Psoas muscle (tissue), 8 donors: Measurements from ENCODE around the gene KCTD13. TPM values are rescaled to one million over a fixed set of nuclear protein-coding genes. Genes with fewer than 3 reads are reported as not detected.
"Not testable (repeated sequence)": the region's sequence is repeated elsewhere in the genome, so short reads cannot be mapped to it uniquely, and the experiment has no call there.

ENCODE experiments used
- ATAC-seq, 4 donors: fragments of 200-7000 bp; cut with Tn5 transposase; one replicate each; pipeline ENCODE4 v1.9.1; 2020; ENCODE audit warnings: moderate library complexity in 3 of 4, mild to moderate bottlenecking in 2 of 4
- DNase-seq, 2 donors: peaks; one replicate each; pipeline ENCODE4 v3.0.0-alpha.2; 2020
- H3K27ac ChIP-seq: fragments of 200-600 bp; one replicate; pipeline ENCODE4 v1.8.0; 2022
- H3K27me3 ChIP-seq, 3 donors: fragments of 200-600 bp in 1 of 3; one replicate each; pipeline versions ENCODE4 v1.6.1 to v1.8.0; 2013 to 2022; ENCODE audit warnings: low read length in 2 of 3, mild to moderate bottlenecking in 2 of 3, moderate library complexity in 1 of 3; ENCODE audit not compliant: insufficient read depth in 3 of 3
- H3K36me3 ChIP-seq, 2 donors: fragments of 200-600 bp in 1 of 2; one replicate each; pipeline versions ENCODE4 v1.6.1 to v1.8.0; 2013 to 2022; ENCODE audit warnings: low read depth in 1 of 2, mild to moderate bottlenecking in 1 of 2, moderate library complexity in 1 of 2; ENCODE audit not compliant: insufficient read depth in 1 of 2
- H3K4me1 ChIP-seq: fragments of 200-600 bp; one replicate; pipeline ENCODE4 v1.8.0; 2022
- H3K4me3 ChIP-seq: fragments of 200-600 bp; one replicate; pipeline ENCODE4 v1.8.0; 2022; ENCODE audit warnings: mild to moderate bottlenecking
- H3K9me3 ChIP-seq: fragments of 200-600 bp; one replicate; pipeline ENCODE4 v1.8.0; 2022
- WGBS, 3 donors: extraction: QIAGEN DNeasy Blood & Tissue Kit; methylation state at CpG; one replicate each; pipeline versions ENCODE4 v1.1.6 to v1.1.7; 2013; 5-methylcytosine and 5-hydroxymethylcytosine counted together
- intact Hi-C, 2 donors: fragments of 100-400 bp; cut with DNase I; formaldehyde crosslinking; loops; one replicate each; pipeline versions ENCODE4 v1.11.0 to v1.14.2; 2022
- polyA plus RNA-seq, 3 donors: library from polyadenylated mRNA; stranded (reverse); fragments of 200-250 nt; gene quantifications; one replicate each; pipeline ENCODE4 v1.2.3, GENCODE V29; 2013
- total RNA-seq, 4 donors: library from RNA; stranded (reverse); fragmentation: NEBNext Ultra II Directional in 2 of 4; extraction: Animal tissue kit (Norgen Biotek cat#: 25700) in 2 of 4; gene quantifications; one replicate each; pipeline versions ENCODE4 v1.2.1 to v1.2.4, GENCODE V29; 2021 to 2023
- TF ChIP-seq, protein P1 (sequence below): fragments of 200-600 bp; IDR thresholded peaks from one replicate; pipeline ENCODE4 v1.8.0; 2022; ENCODE audit warnings: antibody characterized with exemption
- donor health status: healthy with polysubstance abuse.
- donor health status: DM: no; HTN: no; CAD: no; lungs with moderate emphysema.
- donor health status: Bipolar disorder and iron deficiency.
- donor health status: healthy.
- donor health status: DM: yes; HTN: yes; CAD: no.
- donor health status: DM: no; HTN: no; CAD: no.
- donor health status: DM: no; HTN: no; CAD: no.
- donor health status: DM: yes; HTN: yes; CAD: no.

The KCTD13 gene
- total and polyA plus RNA-seq, 7 donors, result 2.2 to 5.4 (median 4.7) TPM

DNA sequence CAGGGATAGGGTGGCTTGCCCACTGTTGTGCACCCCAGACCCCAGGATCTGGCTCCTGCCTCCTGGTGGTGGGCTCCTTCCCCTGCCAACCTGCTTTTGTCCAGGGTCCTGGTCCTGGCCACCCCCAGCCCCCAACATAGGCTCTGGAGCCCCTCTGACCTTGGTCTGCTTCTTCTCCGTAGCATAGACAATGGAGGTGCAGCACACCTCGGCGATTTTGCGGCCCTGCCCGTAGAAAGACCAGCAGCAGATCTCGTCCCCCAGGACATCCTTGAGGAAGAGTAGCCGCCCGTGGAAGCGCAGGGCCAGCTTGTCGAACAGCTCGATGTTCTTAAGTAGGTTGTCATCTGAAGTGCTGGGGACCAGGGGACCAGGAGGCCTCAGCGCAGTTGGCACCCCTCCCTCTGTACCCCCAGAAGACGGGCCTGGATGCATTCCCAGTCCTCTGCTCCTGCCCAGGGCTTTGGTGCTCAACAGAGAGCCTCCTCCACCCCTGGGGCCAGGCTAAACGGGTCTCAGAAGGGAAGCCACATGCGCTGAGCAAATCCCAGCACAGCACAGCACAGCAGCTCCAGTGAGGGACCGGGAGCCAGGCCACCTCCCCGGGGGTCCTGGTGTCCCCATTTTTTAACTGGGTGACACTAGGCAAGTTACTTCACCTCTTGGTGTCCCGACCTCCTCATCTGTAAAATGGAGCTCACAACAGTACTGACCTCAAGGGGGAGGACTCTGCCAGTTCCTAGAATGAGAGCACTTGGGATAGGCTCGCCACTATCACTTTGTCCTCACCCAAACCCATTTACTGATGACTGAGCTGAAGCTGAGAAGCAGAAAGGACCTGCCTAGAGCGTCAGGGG lies 15.0 kb downstream of the KCTD13 start:
- H3K4me3 ChIP-seq, result no peak overlapping the region
- TF ChIP-seq, protein P1, sequence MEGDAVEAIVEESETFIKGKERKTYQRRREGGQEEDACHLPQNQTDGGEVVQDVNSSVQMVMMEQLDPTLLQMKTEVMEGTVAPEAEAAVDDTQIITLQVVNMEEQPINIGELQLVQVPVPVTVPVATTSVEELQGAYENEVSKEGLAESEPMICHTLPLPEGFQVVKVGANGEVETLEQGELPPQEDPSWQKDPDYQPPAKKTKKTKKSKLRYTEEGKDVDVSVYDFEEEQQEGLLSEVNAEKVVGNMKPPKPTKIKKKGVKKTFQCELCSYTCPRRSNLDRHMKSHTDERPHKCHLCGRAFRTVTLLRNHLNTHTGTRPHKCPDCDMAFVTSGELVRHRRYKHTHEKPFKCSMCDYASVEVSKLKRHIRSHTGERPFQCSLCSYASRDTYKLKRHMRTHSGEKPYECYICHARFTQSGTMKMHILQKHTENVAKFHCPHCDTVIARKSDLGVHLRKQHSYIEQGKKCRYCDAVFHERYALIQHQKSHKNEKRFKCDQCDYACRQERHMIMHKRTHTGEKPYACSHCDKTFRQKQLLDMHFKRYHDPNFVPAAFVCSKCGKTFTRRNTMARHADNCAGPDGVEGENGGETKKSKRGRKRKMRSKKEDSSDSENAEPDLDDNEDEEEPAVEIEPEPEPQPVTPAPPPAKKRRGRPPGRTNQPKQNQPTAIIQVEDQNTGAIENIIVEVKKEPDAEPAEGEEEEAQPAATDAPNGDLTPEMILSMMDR, result no peak
- ATAC-seq (peak in 2 of 4 donors; percentile 17), DNase-seq (no peak)
- WGBS, 3 donors, result 79 to 86% (median 79%) methylated on average over 20 of the region's 20 CpGs
- H3K4me1 ChIP-seq, result no peaks in the 10 kb centered on the region
- no peak overlapping the region for H3K27ac ChIP-seq
- intact Hi-C loops, result no loop called here
- no peaks in the 10 kb centered on the region for H3K9me3 ChIP-seq
- peaks cover 0 to 15% of the 10 kb centered on the region in 2 donors for H3K36me3 ChIP-seq
- no peaks in the 10 kb centered on the region for H3K27me3 ChIP-seq

DNA sequence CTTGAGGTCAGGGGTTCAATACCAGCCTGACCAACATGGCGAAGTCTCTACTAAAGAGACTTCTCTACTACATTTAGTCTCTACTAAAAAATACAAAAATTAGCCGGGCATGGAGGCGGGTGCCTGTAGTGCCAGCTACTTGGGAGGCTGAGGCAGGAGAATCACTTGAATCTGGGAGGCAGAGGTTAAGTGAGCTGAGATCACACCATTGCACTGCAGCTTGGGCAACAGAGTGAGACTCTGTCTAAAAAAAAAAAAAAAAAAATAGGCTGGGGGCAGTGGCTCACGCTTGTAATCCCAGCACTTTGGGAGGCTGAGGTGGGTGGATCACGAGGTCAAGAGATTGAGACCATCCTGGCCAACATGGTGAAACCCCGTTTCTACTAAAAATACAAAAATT lies 16.2 kb downstream of the KCTD13 start:
- DNase-seq, intact Hi-C loops, H3K9me3 ChIP-seq, H3K27ac ChIP-seq, H3K4me3 ChIP-seq, H3K4me1 ChIP-seq, H3K27me3 ChIP-seq, ATAC-seq, H3K36me3 ChIP-seq: not testable (repeated sequence)
- whole genome bisulfite sequencing, 3 donors, result 82 to 94% (median 86%) methylated on average over 6 of the region's 6 CpGs

DNA sequence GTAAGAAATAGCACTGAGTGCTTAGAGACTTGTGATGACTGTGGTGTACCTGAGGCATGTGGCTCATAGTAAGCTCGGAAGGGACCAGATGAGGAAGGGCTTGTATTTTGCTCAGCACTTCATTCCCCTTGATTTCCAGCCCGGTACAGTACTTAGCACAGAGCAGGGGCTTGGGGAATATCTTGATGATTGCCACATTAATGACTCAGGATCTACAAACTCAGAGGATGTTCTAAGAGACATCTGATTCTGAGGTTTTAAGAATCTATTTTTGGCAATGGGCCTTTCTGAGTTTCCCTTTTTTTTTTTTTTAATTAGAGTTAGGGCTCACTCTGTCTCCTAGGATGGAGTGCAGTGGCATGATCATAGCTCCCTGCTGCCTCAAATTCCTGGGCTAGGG lies 16.6 kb downstream of the KCTD13 start:
- peaks cover 0 to 8% of the 10 kb centered on the region in 2 donors for H3K36me3 ChIP-seq

DNA sequence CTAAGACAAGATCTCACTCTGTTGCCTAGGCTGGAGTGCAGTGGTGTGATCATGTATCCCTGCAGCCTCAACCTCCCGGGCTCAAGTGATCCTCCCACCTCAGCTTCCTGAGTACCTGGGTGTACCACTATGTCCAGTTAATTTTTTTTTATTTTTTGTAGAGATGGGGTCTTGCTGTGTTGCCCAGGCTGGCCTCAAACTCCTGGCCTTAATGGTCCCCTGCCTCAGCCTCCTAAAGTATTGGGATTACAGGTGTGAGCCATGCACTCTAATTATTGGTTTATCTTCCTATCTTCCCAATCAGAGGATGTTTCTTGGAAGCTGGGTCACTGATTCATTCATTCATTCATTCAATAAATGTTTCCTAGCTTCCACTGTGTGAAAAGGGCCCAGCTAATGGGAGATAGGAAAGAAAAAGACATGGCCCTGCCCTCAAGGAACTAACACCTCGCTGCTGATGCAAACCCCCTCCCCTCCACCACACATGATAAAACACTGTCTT lies 17.3 kb downstream of the KCTD13 start:
- WGBS, 3 donors, result 80 to 83% (median 81%) methylated on average over 2 of the region's 2 CpGs
- TF ChIP-seq, protein P1, result no peak
- Histone ChIP-seq H3K9me3 (no peaks in the 10 kb centered on the region), H3K4me3 (no peak overlapping the region), H3K27me3 (no peaks in the 10 kb centered on the region), H3K36me3 (peaks cover 0 to 8% of the 10 kb centered on the region in 2 donors), H3K4me1 (no peaks in the 10 kb centered on the region), H3K27ac (no peak overlapping the region)
- ATAC-seq, result no peak
- DNase-seq, result no peak
- intact Hi-C loops, result no loop called here

More for the DNA sequence above, 16.6 kb downstream of the KCTD13 start:
- ATAC-seq (no peak), DNase-seq (no peak)
- TF ChIP-seq, protein P1, result no peak
- no peaks in the 10 kb centered on the region for H3K9me3 ChIP-seq
- no peaks in the 10 kb centered on the region for H3K27me3 ChIP-seq
- intact Hi-C loops, result no loop called here
- no peak overlapping the region for H3K4me3 ChIP-seq
- 65 to 77% (median 75%) methylated on average over 2 of the region's 2 CpGs for WGBS, 3 donors
- H3K27ac ChIP-seq, result no peak overlapping the region
- H3K4me1 ChIP-seq, result no peaks in the 10 kb centered on the region

DNA sequence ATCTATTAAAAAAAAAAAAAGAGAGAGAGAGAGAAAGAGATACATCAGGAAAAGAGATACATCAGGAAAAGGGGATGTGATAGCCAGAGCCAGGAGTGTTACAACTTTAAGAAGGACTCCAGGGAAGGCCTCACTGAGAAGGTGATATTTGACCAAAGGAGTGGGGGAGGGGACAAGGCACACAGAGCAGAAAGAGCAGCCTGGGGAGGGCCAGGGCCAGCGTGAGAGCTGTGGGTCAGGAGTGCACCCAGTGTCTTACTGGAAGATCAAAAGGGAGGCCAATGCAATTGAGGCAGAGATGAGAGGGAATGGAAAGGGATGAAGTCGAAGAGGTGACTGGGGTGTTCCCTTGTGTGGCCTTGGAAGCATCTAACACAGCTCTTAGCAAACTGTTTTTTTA lies 18.1 kb downstream of the KCTD13 start:
- TF ChIP-seq, protein P1, result no peak
- no peaks in the 10 kb centered on the region for H3K27me3 ChIP-seq
- peaks cover 0 to 4% of the 10 kb centered on the region in 2 donors for H3K36me3 ChIP-seq
- WGBS, 3 donors, result 54 to 65% (median 63%) methylated on average over 2 of the region's 2 CpGs
- no peak overlapping the region for H3K27ac ChIP-seq
- no peak for ATAC-seq
- H3K4me3 ChIP-seq, result no peak overlapping the region
- H3K4me1 ChIP-seq, result no peaks in the 10 kb centered on the region
- intact Hi-C loops, result no loop called here
- no peak for DNase-seq
- H3K9me3 ChIP-seq, result no peaks in the 10 kb centered on the region
